Pancreas (tissue), 10 donors: ENCODE results near the gene RPS3. TPM values are rescaled to one million over a fixed set of nuclear protein-coding genes. Genes with fewer than 3 reads are reported as not detected.

Source experiments
- ATAC-seq, 4 donors: fragments of 200-7000 bp; cut with Tn5 transposase; one replicate each; pipeline versions ENCODE4 v1.8.0 to v1.9.1; 2020; ENCODE audit warnings: mild to moderate bottlenecking in 4 of 4, moderate library complexity in 4 of 4
- DNase-seq, 6 donors: peaks; one replicate each; pipeline ENCODE4 v3.0.0-alpha.2; 2020
- FAIRE-seq: peaks from 2 replicates; lab custom pipeline; 2012; peaks lifted over from hg19 to GRCh38; lab: Jason Lieb, UNC
- H3K27ac ChIP-seq, 4 donors: fragments of 200-600 bp; sonication (generic); 1 replicate in 3 of 4; 2 replicates in 1 of 4; pipeline versions ENCODE4 v1.5.0 to v1.8.0; 2020
- H3K27me3 ChIP-seq, 4 donors: fragments of 200-600 bp; one replicate each; pipeline ENCODE4 v1.8.0; 2021
- H3K36me3 ChIP-seq, 3 donors: fragments of 200-600 bp; sonication (generic) in 1 of 3; one replicate each; pipeline versions ENCODE4 v1.5.0 to v1.8.0; 2020 to 2021
- H3K4me1 ChIP-seq, 3 donors: fragments of 200-600 bp; one replicate each; pipeline ENCODE4 v1.8.0; 2021
- H3K4me3 ChIP-seq, 4 donors: fragments of 200-600 bp; sonication (generic) in 2 of 4; one replicate each; pipeline versions ENCODE4 v1.5.0 to v1.8.0; 2020 to 2021
- H3K9me3 ChIP-seq, 4 donors: fragments of 200-600 bp; one replicate each; pipeline ENCODE4 v1.8.0; 2021
- WGBS, 2 donors: extraction: QIAGEN DNeasy Blood & Tissue Kit; methylation state at CpG; one replicate each; pipeline ENCODE4 v1.1.7; 2013; 5-methylcytosine and 5-hydroxymethylcytosine counted together
- intact Hi-C, 3 donors: fragments of 100-400 bp; cut with DNase I; formaldehyde crosslinking; loops; one replicate each; pipeline versions ENCODE4 v1.11.1 to v1.14.2; 2022
- polyA plus RNA-seq, 2 donors: library from polyadenylated mRNA; stranded (reverse); fragments of 200-250 nt; gene quantifications; one replicate each; pipeline ENCODE4 v1.2.3, GENCODE V29; 2013
- total RNA-seq, 6 donors: library from RNA; stranded (reverse); fragmentation: NEBNext Ultra II Directional in 4 of 6; extraction: Animal tissue kit (Norgen Biotek cat#: 25700) in 4 of 6; gene quantifications; one replicate each; pipeline versions ENCODE4 v1.2.1 to v1.2.4, GENCODE V29; 2021 to 2023
- TF ChIP-seq, protein P1 (sequence below), 4 donors: fragments of 200-600 bp; sonication (generic) in 3 of 4; IDR thresholded peaks; one replicate each; pipeline versions ENCODE4 v1.5.0 to v1.8.0; 2021; ENCODE audit warnings: antibody characterized with exemption in 4 of 4
- donor health status: healthy with polysubstance abuse.
- donor health status: DM: no; HTN: no; CAD: no; lungs with moderate emphysema.
- donor health status: DM: no; HTN: no; CAD: no.
- donor health status: control.
- donor health status: control.
- donor health status: Bipolar disorder and iron deficiency.
- donor health status: DM: yes; HTN: yes; CAD: no.
- donor health status: DM: no; HTN: no; CAD: no.
- donor health status: DM: no; HTN: no; CAD: no.
- donor health status: DM: yes; HTN: yes; CAD: no.

The RPS3 gene
- total and polyA plus RNA-seq, 8 donors, result 824 to 1,938 (median 1,393) TPM

DNA sequence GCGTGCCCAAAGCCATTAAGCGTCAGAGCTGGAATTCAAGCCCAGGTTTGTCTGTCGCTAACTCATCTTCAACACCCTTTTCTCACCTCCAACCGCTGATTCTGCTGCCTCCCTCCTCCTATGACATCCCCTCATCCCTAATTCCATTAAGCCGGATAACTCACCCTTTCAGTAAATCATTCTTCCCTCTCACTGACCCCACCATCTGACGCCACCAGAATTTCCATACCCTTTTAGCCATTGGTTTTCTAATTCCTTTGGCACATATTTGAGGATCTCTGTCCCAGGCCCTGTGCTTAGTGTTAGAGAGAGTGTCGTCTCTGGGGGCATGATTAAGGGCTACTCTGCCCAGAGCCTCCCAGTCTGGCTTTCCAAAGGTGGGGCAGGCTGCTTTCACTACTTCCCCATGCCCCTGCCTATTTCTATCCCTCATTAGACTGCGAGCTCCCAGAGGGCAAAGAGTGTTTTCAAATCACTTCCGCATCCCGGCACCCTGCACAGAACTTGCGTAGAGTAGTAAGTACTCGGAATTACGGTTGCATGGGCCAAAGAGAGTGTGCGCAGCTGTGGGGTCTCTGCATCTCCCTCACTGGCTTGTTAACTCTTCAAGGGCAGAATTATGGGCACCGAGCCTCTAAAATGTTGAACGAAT lies 29.8 kb downstream of the RPS3 start:
- ATAC-seq (no peak), FAIRE-seq (no peak), DNase-seq (peak in 3 of 6 donors; percentile 1 to 26 (median 18))
- no peaks in the 10 kb centered on the region for H3K9me3 ChIP-seq
- no peak overlapping the region for H3K4me3 ChIP-seq
- H3K4me1 ChIP-seq, result peaks cover 3 to 7% (median 4%) of the 10 kb centered on the region in 3 donors
- TF ChIP-seq, protein P1, sequence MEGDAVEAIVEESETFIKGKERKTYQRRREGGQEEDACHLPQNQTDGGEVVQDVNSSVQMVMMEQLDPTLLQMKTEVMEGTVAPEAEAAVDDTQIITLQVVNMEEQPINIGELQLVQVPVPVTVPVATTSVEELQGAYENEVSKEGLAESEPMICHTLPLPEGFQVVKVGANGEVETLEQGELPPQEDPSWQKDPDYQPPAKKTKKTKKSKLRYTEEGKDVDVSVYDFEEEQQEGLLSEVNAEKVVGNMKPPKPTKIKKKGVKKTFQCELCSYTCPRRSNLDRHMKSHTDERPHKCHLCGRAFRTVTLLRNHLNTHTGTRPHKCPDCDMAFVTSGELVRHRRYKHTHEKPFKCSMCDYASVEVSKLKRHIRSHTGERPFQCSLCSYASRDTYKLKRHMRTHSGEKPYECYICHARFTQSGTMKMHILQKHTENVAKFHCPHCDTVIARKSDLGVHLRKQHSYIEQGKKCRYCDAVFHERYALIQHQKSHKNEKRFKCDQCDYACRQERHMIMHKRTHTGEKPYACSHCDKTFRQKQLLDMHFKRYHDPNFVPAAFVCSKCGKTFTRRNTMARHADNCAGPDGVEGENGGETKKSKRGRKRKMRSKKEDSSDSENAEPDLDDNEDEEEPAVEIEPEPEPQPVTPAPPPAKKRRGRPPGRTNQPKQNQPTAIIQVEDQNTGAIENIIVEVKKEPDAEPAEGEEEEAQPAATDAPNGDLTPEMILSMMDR (IDR thresholded peaks at IDR 0.05), result no peak
- WGBS, 2 donors, result 83 to 91% methylated on average over 16 of the region's 16 CpGs
- H3K27ac ChIP-seq, result no peak overlapping the region
- intact Hi-C loops, result no loop called here
- no peaks in the 10 kb centered on the region for H3K36me3 ChIP-seq
- no peaks in the 10 kb centered on the region for H3K27me3 ChIP-seq

DNA sequence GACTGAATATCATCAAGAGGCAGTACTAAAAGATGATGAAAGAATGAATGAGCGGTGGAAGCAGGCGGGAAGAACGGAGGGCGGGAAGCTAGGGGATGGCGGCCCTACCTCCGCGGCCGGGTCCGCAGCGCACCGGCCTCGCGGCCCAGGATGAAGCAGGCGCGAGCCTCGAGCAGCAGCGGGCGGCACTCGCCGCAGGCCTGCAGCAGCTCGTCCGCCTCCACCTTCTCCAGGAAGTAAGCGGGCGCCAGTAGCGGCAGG lies 30.3 kb downstream of the RPS3 start:
- no peak for FAIRE-seq

DNA sequence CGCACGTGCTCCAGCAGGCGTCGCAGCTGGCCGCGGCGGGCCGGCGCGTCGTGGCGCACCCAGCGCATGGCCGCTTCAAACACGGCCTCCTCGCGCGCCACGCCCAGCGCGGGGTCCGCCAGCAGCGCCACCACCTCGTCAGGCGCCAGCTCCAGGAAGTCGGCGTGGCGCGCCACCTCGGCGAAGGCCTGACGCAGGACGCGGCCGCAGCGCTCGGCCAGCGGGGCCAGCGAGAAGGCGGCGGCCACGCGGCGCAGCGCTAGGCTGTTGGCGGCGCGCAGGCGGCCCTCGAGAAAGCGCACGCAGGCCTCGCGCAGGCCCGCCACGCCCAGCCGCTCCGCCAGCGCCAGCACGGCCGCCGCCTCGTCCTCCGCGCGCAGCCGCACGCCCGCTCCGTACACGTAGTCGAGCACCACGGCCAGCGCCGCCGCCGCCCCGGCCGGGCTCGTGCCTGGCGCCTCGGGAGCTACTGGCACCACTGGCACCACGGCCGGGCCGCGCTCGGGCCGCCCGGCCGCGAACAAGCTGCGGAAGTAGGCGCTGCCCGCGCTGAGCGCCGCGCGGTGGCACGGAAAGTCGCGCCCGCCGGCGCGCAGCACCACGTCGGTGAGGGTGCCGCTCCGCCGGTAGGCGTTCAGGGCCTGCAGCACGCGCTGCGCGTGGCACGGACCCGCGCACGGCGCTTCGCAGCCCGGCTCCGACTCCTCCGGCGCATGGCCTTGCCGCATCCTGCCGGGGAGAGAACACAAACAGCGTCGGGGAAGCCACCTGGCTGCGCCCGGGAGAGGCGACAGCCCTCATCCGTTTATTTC lies 30.8 kb downstream of the RPS3 start:
- ATAC-seq (peak; percentile 24 to 74 (median 38)), FAIRE-seq (no peak), DNase-seq (peak in 5 of 6 donors; percentile 63 to 90 (median 78))
- TF ChIP-seq, protein P1 (IDR thresholded peaks at IDR 0.05), result no peak
- peak overlapping the region in 1 of 4 donors; percentile 28 for H3K27ac ChIP-seq
- peaks cover 3 to 7% (median 4%) of the 10 kb centered on the region in 3 donors for H3K4me1 ChIP-seq
- intact Hi-C loops, result no loop called here
- H3K27me3 ChIP-seq, result no peaks in the 10 kb centered on the region
- 4% methylated on average over 105 to 134 of the region's 134 CpGs for WGBS, 2 donors
- H3K9me3 ChIP-seq, result no peaks in the 10 kb centered on the region
- H3K36me3 ChIP-seq, result no peaks in the 10 kb centered on the region
- H3K4me3 ChIP-seq, result peak overlapping the region; percentile 11 to 41 (median 32)

More for the DNA sequence above, 30.3 kb downstream of the RPS3 start:
- H3K36me3 ChIP-seq, result no peaks in the 10 kb centered on the region
- no peaks in the 10 kb centered on the region for H3K27me3 ChIP-seq
- DNase-seq (no peak), ATAC-seq (no peak)
- peaks cover 3 to 7% (median 4%) of the 10 kb centered on the region in 3 donors for H3K4me1 ChIP-seq
- no peak overlapping the region for H3K27ac ChIP-seq
- WGBS, 2 donors, result 39 to 46% methylated on average over 25 of the region's 25 CpGs
- peak overlapping the region in 3 of 4 donors; percentile 26 to 41 (median 37) for H3K4me3 ChIP-seq
- TF ChIP-seq, protein P1 (IDR thresholded peaks at IDR 0.05), result no peak
- no peaks in the 10 kb centered on the region for H3K9me3 ChIP-seq
- intact Hi-C loops, result no loop called here

DNA sequence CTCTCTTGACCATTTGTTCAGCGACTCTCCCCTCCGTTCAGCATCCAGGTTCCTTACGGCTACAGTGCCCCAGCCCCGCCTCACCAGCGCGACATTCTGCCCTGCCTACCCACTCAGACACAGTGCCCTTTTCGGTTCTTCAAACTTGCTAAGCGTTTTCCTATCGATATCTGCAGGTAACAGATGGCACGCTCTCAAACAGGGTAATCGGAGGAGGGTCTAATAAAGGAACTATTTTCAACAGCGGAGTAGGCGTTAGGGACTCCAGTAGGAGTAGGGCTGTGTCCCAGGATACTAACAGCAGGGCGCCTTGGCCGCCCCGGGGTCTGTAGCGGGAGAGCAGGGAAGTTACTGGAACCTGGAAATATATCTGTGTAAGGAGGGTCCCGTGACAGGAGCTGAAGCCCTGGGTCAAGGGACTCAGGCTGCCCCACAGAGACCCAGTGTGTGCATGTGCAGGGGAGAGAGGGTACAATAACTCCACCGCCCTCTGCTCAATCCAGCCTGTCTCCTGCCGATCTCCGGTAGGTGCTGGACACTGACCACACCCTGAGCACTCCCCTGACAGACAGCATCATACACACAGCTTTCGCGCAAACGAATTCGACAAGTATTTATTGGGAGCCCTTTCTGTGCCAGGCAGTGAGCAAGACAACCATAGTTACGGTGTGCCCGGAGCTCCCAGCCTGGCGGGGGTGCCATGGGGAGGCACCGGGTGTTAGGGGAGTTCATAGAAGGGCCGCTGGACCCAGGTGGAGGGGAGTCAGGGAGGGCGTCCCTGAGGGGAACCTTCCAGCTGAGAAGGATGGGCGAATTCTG lies 31.6 kb downstream of the RPS3 start:
- no peaks in the 10 kb centered on the region for H3K9me3 ChIP-seq
- peak in 2 of 6 donors; percentile 41 to 50 for DNase-seq
- H3K27ac ChIP-seq, result peak overlapping the region in 1 of 4 donors; percentile 28
- no peak for FAIRE-seq
- 17 to 22% methylated on average over 32 of the region's 32 CpGs for WGBS, 2 donors
- TF ChIP-seq, protein P1 (IDR thresholded peaks at IDR 0.05), result no peak
- H3K36me3 ChIP-seq, result no peaks in the 10 kb centered on the region
- peak overlapping the region; percentile 11 to 41 (median 32) for H3K4me3 ChIP-seq
- intact Hi-C loops, result no loop called here
- ATAC-seq, result peak; percentile 8 to 19 (median 15)
- H3K27me3 ChIP-seq, result no peaks in the 10 kb centered on the region
- peaks cover 3 to 7% (median 4%) of the 10 kb centered on the region in 3 donors for H3K4me1 ChIP-seq
